Left ventricle myocardium superior (tissue), 1 donor: ENCODE data around the gene STN1. TPM values are rescaled to one million over a fixed set of nuclear protein-coding genes. Genes with fewer than 3 reads are reported as not detected.

ENCODE experiments used
- ATAC-seq: fragments of 200-7000 bp; cut with Tn5 transposase; one replicate; pipeline ENCODE4 v1.9.1; 2020; ENCODE audit warnings: mild to moderate bottlenecking, moderate library complexity
- DNase-seq: peaks from one replicate; pipeline ENCODE4 v3.0.0-alpha.2; 2020
- intact Hi-C: fragments of 100-400 bp; cut with micrococcal nuclease; formaldehyde crosslinking; loops from one replicate; pipeline ENCODE4 v1.11.0; 2022
- total RNA-seq: library from RNA; stranded (reverse); fragmentation: NEBNext Ultra II Directional; extraction: Animal tissue kit (Norgen Biotek cat#: 25700); gene quantifications from one replicate; pipeline ENCODE4 v1.2.1, GENCODE V29; 2021
- donor health status: DM: no; HTN: yes; CAD: no; lungs with severe emphysema.

STN1 gene
- total RNA-seq, 1 donor from 2014 or later: 33.2 TPM

- intact Hi-C loops: no loop called here
- ATAC-seq (no peak), DNase-seq (no peak)
These were observed 18.7 kb downstream of the STN1 start for GRCh38 chr10:103899312-103899711.

- DNase-seq: no peak
- ATAC-seq: peak; percentile 9
- intact Hi-C loops: no loop called here
These were observed 20.7 kb downstream of the STN1 start for GRCh38 chr10:103897241-103897774.

DNA sequence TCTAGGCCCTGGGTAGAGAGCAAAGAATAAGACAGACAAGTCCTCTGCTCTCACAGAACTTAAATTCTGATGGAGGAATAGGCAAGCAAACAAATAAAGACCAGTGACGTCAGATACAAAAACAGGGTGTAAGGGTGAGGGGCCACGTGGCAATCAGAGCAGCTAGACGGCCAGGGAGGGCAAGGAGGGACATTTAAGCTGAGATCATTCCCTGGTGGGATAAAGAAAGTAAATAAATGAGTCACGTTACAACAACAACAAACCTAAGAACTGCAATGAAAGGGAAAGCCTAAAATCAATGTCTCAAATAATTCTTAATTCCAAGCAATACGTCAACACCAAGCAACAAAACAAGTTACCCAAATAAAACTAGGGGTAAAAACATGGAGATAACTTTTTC lies 21.8 kb downstream of the STN1 start:
- intact Hi-C loops: no loop called here
- ATAC-seq (peak; percentile 19), DNase-seq (no peak)

- intact Hi-C loops: no loop called here
- no peak for DNase-seq
- peak; percentile 46 for ATAC-seq
These were observed 22.4 kb downstream of the STN1 start for GRCh38 chr10:103895411-103896186.

GRCh38 chr10:103894441-103894864 lies 23.5 kb downstream of the STN1 start:
- intact Hi-C loops: loop anchor here (5.0 kb wide), 1 partner anchor 228 kb away; the partner anchor contains the start of gene SFR1
- no peak for DNase-seq
- peak; percentile 80 for ATAC-seq

GRCh38 chr10:103893817-103894216 lies 24.2 kb downstream of the STN1 start:
- no peak for DNase-seq
- intact Hi-C loops: loop anchor here (5.0 kb wide), 1 partner anchor 228 kb away; the partner anchor contains the start of gene SFR1
- ATAC-seq: no peak

- intact Hi-C loops: loop anchor here (5.0 kb wide), 1 partner anchor 230 kb away; the partner anchor contains the start of gene SFR1
These were observed 25.8 kb downstream of the STN1 start for GRCh38 chr10:103892181-103892580.

GRCh38 chr10:103890688-103891087 lies 27.3 kb downstream of the STN1 start:
- intact Hi-C loops: loop anchor here (5.0 kb wide), 1 partner anchor 232 kb away; the partner anchor contains the start of gene SFR1
- DNase-seq: no peak
- ATAC-seq: no peak

More at GRCh38 chr10:103892181-103892580, 25.8 kb downstream of the STN1 start:
- no peak for DNase-seq
- no peak for ATAC-seq

DNA sequence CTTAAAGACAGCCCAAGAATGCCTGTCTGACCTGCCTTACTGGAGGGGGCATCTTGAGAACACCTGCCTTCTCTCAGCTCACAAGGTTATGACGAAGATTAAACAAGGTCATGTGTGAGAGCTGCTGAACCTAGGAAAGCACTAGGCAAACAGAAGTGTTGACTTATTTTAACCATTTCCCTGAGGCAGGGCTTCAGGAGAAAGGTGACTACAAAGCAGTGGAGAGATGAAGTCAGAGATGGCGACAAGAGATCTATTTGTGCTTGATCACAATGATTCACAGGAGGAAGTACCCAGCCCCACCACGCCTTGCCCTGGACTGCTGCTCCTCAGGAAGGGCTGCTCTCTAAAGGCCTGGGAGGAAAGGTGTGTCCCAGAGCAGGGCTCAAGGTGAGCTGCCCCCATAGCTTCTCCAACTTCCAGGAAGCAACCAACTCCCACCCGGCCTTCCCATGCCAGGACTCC lies 27.8 kb downstream of the STN1 start:
- DNase-seq (no peak), ATAC-seq (peak; percentile 11)
- intact Hi-C loops: loop anchor here (5.0 kb wide), 1 partner anchor 232 kb away; the partner anchor contains the start of gene SFR1

- ATAC-seq (no peak), DNase-seq (no peak)
- intact Hi-C loops: loop anchor here (5.0 to 10.0 kb wide), 2 partner anchors 106 to 323 kb away; no protein-coding TSS in a partner anchor
These were observed 28.8 kb downstream of the STN1 start for GRCh38 chr10:103889121-103889720.

DNA sequence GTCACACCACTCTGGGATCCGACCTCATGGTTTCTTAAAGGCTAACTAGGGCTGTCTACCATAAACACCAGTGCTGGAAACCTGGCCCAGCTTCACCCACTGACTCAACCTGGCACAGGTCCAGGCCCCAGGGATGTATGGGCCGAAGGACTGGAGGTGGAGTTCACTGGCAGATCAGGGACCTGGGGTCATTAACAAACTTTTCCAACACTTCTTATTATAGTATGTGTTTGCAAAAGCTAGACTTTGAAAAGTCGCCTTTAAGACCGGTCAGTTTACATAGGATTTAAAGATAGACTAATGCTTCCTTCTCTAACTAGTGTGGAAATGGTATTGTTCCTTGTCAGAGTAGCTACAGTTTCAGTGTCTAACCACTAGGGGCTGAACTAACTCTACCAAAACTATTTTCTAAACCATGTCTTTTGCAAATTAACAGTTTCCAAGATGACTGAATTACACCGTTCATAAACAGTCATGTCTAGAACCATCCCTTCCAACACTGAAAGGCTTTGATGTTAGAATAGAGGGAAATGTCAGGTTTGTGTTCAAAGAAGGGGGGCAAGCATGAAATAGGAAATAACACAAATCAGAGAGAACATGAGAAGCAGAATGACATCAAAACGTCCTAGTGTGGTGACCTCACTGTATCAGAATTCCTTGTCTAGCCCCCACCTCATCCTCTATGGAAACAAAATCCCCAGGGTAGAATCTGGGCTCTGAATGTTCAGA lies 29.7 kb downstream of the STN1 start:
- intact Hi-C loops: loop anchor here (5.0 to 10.0 kb wide), 2 partner anchors 107 to 324 kb away; no protein-coding TSS in a partner anchor
- DNase-seq (peak; percentile 60), ATAC-seq (peak; percentile 61)

- ATAC-seq (peak; percentile 4), DNase-seq (no peak)
- intact Hi-C loops: loop anchor here (5.0 to 10.0 kb wide), 2 partner anchors 109 to 327 kb away; no protein-coding TSS in a partner anchor
These were observed 32.4 kb downstream of the STN1 start for GRCh38 chr10:103885617-103886016.

DNA sequence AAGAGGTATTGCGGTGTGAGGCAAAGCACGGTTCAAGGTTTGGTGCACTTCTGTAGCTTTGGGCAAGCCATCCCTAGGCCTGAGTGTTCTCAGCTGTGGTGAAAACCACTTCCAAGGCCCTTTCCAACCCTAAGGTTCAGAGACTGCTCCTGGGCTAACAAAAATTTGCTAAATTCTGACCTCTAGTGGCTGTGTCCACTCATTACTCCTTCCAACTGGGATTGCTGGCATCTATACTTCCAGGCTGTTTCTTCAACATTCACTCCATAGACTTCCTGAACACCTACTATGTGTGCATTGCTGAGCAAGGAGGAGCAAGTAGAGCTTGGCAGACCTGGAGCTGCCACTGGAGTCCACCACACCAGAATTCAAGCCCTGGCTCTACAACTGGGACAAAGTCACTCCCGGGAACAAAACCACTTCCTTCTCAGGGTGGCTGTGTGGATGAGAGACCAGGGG lies 33.3 kb downstream of the STN1 start:
- intact Hi-C loops: loop anchor here (5.0 to 10.0 kb wide), 2 partner anchors 110 to 328 kb away; no protein-coding TSS in a partner anchor

DNA sequence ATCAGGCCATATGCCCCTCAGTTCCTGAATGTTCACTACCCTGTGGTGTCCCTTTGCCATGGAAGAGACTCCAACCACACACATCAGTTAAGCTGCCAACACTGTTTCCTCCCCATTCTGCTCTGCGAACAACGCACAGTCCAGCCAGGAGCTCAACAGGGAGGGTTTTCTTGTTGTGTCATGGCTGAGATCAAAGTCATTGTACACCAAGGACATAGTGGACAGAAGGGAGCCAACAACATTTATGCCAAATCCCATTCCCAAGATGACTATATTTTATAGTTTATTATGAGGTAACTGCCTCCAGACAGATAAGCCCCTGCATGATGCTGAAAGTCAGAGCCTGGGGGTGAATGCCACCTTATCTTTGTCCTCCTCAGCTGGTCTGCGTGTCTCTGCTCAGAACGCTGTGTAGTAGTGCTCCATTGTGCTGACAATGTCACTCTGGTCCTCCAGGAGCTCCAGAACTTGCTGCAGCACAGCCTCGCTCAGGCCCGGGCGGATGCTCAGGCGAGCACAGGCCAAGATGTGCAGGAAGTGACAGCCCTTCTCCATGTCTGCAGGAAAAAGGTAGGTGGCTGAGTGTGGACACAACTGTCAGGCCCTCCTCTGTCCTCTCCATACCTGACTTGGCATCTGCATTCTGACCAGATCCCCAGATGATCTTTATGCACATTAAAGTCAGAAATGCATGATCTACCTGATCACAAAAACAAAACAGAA lies 35.5 kb downstream of the STN1 start:
- DNase-seq: no peak
- peak; percentile 39 for ATAC-seq
- intact Hi-C loops: loop anchor here (10.0 kb wide), 1 partner anchor 112 kb away; no protein-coding TSS in a partner anchor

More for the DNA sequence above, 33.3 kb downstream of the STN1 start:
- ATAC-seq (peak; percentile 44), DNase-seq (no peak)

DNA sequence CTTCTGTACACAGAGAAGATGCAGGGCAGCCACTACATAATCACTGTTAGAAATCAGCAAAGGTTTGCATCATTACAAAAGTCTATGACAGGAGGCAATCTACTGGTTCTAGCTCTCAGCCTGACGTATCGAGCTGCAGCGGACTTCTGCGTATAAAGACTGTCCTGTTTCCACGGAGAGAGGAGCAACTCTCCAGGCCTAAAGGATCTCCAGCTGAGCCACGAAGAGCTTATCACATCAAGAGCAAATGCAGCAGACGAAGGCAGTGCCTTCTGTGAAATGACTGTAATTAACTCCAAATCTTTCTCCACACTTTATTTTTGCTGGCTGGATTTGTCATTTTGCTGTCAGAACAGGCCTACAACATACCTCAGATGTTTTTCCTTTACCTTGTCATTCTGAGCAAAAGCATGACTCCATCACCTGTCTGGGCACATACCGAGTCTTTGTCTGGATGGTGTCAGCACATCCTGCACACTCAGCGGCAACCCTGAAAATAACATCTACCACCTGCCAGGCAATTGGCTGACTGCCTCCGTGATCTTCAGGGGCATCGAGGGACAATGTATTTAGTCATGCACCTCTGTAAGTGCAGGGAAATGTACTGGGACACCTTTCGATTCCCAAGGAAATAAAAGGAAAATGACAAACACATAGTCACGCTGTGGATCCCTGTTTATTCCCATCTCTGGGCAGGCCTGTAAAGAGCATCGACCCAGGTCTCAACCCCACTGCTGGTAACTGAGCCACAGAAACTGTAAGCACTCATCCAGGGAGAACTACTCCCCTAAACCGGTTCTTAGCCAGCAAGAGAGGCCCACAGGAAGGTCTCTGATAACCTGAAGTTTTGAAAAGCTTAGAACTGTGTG lies 36.3 kb downstream of the STN1 start:
- peak; percentile 66 for DNase-seq
- intact Hi-C loops: loop anchor here (10.0 kb wide), 1 partner anchor 113 kb away; no protein-coding TSS in a partner anchor
- ATAC-seq: peak; percentile 84

DNA sequence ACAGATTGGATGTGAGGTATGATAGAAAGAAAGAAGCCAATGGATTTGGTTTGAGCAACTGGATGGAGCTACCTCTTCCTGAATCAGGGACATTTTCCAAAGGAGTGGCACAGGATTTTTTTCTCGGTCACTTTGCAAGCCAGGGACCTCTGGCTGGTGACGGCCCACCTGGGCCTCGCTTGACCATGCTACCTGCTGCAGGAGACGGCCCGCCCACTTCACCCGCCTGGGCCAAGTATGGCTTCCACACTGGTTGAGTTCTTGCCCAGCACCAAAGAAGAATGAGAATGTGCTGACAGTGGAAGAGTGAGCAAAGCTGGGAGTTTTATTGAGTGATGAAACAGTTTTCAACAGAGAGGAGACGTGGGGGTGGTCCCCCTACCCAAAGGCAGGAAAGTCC lies 38.2 kb downstream of the STN1 start:
- no peak for DNase-seq
- intact Hi-C loops: loop anchor here (10.0 kb wide), 1 partner anchor 115 kb away; no protein-coding TSS in a partner anchor
- ATAC-seq: no peak

GRCh38 chr10:103879409-103879808 lies 38.6 kb downstream of the STN1 start:
- DNase-seq (no peak), ATAC-seq (no peak)
- intact Hi-C loops: no loop called here
